Activated CD4-positive, alpha-beta T cell treated with anti-CD3 and anti-CD28 coated beads, Interleukin-10, Interleukin-2, amounts not matched to agents 100 ng/mL and 50 ng/mL, durations not matched to agents 16 hours and 8 hours (primary cell): ENCODE results near the gene CDKN1C.

Source experiments
- DNase-seq: peaks from one replicate; pipeline ENCODE4 v3.0.0-alpha.2; 2020

CDKN1C gene

DNA sequence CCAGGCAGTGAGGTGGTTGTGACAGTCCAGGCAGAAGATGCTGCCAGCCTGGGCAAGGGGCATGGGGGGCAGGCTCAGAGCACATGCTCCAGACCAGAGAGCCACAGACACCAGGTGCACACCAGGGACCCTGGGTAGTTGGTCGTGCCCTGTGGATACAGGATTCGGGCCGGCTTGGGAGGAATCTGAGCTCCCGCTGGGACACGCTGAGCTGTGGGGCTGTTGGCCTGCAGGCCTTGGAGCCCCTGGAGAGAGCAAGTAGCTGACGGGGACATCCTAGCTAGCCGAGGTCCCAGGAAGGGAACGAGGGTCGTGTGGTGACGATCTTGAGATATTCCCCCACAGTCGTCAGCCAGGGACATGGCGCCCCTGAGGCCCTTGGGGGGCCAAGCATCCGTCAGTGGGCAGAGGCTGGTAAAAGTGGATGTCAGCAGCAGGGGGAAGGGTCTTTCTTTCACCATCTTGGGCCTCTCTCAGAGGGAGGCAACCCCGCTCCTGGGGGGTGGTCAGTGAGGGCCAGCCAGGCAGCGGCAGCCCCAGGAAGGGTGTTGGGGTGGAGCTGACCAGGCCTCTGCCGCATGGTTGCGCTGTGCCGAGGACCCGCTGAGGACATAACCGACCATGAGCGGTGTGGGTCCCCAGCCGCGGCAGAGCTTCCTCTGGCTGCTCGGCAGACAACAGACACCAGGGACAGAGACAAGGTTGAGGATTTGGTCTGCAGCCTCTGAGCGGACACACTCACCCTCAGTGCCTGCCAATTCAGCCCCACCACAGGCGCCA is 44.0 kb downstream of the CDKN1C start:
- no peak for DNase-seq

GRCh38 chr11:2839395-2839943 is 46.1 kb downstream of the CDKN1C start:
- no peak for DNase-seq

DNA sequence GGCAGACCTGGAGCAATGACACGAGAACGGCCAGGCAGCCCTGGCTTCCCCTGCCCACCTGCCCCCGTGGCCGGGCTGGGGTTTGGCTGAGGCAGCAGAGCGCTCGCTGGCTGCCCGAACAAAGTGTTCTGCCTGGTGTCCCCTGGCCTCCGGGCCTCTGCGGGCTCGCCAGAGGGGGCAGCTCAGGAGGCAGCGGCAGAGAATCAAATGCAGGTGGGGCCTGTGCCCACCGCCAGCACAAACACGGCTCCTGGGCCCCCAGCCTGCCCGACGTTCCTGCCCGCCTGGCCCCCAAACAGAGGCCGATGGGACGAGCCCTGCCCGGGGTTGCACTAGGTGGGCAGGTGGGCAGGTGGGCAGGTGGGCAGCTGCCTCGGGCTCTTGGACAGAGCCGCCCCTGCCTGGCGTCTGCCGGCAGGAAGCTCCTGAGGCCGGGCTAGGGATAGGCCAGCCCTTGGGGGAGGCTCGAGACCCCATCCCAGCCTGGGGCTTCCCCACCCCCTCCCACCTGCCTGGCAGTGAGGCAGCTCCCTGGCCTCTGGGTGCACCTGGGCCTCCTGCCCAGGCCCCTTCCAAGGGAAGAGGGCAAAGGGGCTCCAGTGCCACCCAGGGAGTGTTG is 46.8 kb downstream of the CDKN1C start:
- no peak for DNase-seq

GRCh38 chr11:2838091-2838490 is 47.5 kb downstream of the CDKN1C start:
- DNase-seq = no peak

GRCh38 chr11:2837651-2838050 is 47.9 kb downstream of the CDKN1C start:
- DNase-seq = no peak

DNA sequence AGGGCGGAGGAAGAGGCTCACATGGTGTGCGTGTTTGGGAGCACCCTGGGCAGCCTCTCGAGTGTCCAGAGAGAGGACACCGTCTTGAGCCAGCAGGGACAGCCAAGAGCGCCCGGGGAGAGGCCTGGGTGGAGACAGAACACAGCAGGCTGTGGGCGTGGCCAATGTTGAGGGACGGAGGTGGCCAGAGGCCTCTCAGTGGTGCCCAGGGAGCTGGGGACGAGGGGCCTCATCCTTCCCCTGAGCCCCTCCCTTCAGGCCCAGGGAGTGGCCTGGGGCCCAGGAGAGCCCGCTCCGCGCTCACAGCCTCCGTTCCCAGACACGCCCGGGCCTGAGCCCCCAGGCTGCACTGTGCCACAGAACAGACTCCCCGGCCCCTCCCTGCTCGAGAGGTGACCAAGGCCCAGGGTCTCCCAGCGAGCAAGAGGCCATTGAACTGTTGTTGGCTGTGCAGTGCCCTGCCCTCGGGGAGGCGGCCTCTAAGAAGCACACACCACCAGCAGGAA is 48.4 kb downstream of the CDKN1C start:
- DNase-seq = no peak

GRCh38 chr11:2836315-2837095 is 49.1 kb downstream of the CDKN1C start:
- DNase-seq = no peak

DNA sequence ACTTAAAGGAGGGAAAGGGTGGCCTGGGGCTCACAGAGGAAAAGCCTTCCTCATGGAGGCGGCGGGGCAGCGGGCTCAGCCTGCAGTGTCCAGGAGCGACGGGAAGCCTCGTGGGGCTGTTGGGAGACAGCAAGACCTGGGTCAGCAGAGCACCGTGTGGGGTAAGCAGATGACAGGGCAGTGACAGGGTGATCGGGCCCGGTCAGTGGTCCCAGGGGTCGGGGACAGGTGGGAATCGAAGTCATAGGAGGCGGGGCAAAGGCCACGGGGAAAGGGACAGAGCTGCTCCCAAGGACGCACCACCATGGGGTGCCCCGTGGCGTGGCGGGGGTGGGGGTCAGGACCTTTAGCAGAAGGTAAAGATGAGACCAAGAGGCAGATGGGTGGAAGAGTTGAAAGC is 49.8 kb downstream of the CDKN1C start:
- no peak for DNase-seq

GRCh38 chr11:2835296-2835695 is 50.3 kb downstream of the CDKN1C start:
- DNase-seq = no peak

GRCh38 chr11:2834503-2835273 is 50.9 kb downstream of the CDKN1C start:
- DNase-seq = no peak

DNA sequence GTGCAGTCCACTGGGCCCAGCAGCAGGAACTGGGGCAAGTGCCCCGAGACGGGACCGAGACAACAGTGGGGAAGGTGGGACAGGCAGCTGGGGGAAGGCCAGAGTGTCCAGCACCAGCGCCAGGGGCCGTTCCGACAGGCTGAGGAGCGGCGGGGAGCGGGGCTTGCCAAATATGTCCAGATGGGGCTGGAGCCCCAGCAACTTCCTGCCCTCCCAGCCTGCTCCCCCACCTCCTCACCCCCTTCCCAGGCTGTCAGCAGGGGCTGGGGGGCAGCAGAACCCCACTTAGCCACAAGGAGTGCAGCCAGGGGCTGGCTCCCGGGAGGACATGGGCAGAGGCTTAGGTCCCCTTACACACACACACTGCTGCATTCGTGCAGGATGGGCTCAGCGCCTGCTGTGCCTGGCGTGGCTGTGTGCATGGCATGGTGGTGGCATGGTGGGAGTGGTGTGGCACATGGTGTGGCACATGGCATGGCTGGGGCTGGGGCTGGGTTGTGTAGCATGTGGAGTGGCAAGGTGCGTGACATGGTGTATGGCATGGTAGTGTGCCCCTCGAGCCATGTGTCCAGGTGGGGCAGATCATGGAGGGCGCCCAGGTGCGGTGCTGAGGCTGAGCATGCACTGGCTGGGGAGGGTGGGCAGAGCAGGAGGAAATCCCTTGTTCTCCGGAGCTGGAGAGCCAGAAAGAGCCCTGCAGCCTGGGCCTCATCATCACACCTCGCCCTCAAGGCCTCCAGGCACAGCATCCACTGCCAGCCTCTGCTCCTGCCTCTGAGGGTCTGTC is 51.7 kb downstream of the CDKN1C start:
- no peak for DNase-seq
